Measurements from ENCODE around the gene STXBP5.

Gene STXBP5

DNA sequence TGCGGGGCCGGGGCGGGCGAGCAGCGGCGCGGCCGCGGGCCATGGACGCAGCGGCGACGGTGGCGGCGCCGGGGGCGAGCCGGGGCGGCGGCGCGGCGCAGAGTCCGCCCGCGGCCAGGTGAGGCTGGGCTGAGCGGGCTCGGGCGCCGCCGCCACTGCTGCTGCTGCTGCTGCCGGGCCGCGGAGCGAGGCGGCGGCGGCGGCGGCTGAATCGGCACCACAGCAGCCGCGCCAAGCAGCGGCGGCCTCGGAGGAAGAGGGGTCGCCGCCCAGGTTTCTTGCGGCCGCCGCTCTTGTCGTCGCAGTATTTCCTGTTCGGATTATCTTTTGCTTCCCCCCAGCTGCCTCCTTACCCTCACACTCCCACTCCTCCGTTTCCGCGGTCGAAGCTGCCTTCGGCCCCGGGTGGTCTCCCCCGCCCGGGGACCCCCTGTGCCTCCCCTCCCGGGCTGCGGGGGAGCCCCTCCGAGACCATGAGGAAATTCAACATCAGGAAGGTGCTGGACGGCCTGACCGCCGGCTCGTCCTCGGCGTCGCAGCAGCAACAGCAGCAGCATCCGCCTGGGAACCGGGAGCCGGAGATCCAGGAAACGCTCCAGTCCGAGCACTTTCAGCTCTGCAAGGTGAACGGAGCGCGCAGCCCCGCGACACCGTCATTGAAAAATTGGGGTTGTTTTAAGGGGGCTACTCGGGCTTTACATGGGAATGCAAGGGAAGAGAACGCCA lies at the start of gene STXBP5:
Gene STXBP5 (plus strand): TSS at position 358 of the 726 bp plus-strand sequence. CDS start 116 bp downstream, at position 474.
- no peak for DNase-seq (ENCODE audit: low read depth)

- peak; percentile 18 for DNase-seq (ENCODE audit: low read depth)
Observed at GRCh38 chr6:147154454-147154853, 49.8 kb upstream of the STXBP5 start.

DNA sequence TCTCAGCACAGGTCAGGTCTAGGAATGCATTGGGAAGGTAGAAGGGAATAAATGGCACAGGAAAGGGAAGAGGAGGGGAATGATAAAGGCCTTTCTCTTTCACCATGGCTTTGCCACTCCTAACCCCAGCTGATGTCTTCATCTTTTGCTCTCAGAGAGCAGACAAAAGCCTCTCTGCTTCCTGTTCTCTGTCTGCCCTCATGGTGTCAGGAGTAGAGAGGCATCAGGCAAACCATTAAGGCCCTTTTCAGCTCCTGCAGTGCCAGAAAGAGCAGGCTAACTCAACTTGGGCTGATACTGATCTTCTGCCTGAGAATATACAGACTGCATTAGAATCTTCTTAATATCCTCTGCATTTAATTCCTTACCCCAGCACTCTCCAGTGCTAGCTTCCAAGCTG lies 48.0 kb upstream of the STXBP5 start:
- no peak for DNase-seq (ENCODE audit: low read depth)

- DNase-seq (ENCODE audit: low read depth), result peak; percentile 47
Observed at GRCh38 chr6:147156799-147157382, 47.3 kb upstream of the STXBP5 start.

- DNase-seq (ENCODE audit: low read depth), result no peak
Observed at GRCh38 chr6:147157930-147158329, 46.3 kb upstream of the STXBP5 start.

- DNase-seq (ENCODE audit: low read depth), result no peak
Observed at GRCh38 chr6:147158881-147159280, 45.3 kb upstream of the STXBP5 start.

DNA sequence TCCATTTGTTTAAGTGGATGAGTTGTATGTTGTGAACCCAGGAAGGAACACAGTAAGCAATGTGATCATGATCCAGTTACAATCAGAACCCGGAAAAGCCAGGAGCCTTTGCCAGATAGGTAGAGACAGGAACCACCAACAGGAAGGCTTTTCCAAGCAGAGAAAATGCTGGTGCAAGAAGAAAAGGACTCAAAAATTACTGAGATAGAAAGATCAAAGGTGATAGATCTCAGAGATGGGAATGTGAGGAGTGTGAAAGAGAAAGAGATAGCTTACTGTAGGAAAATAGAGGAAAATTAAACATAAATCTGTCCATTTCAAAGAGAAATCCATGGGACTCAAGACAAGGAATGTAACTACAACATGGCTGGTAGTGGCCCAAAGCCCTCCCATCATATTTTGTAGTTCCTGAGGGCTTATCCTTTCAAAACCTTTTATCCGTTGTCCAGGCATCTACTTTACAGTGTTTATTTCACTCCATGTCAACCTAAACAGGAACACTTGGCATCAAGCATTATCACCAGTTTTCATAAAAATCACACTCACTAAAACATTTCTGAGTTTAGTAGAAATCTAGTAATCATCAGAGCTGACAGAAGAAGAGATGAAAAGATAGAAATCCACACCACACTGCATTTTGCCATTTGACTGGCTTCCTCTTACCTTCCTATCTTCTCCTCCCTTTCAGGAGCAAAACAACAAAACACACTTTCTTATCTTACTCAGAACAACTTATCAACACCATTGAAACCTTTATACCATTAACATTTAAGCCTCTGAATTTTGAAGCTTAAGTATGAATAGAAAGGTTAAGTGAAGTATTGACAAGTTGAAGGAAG lies 44.5 kb upstream of the STXBP5 start:
- no peak for DNase-seq (ENCODE audit: low read depth)

GRCh38 chr6:147160593-147160992 lies 43.6 kb upstream of the STXBP5 start:
- no peak for DNase-seq (ENCODE audit: low read depth)

GRCh38 chr6:147161253-147161973 lies 42.8 kb upstream of the STXBP5 start:
- DNase-seq (ENCODE audit: low read depth), result no peak

GRCh38 chr6:147161974-147162495 lies 42.2 kb upstream of the STXBP5 start:
- peak; percentile 37 for DNase-seq (ENCODE audit: low read depth)

DNA sequence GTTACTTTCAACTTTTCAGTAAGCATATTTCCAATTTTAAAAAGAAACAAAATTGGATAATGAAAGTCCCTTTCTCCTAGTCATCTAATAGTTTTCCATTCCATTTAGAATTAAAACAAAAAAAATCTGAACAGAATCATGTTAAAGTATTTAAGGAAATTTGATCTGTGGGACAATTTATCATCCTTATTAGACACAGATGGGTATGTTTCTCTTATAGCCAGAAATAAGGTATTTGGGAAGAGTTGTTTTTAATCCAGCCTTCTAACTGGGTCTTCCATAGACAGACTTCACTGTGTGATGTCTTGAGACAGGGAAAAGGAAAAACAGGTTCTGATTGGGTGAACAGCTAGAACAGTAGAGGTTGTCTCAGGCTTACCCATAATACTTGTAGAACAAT lies 39.5 kb upstream of the STXBP5 start:
- no peak for DNase-seq (ENCODE audit: low read depth)

DNA sequence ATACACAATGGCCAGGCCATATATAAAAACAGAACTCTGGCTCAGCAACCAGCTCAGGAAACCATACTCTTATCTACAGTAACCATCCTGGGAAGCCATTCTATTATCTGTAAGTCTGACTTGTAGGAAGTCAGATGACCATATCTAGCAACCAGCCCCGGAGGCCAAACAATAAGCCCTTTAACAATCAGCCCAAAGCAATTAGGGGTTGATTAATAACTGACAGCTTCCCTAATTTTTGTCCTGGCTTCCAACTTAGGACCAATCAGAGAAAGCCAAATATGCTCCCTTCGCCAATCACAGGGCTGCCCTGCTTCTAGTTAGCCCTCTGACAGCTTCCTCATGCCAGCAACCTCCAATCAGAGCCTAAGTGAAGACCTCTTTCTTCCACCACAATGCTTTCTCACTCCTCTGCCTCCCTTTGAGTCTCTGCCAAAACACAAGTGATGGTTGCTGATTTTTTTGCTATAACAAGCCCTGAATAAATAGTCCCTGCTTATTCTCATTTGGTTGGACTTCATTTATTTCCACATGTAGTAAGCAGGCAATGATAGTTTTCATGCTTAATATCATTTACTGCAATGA lies 37.8 kb upstream of the STXBP5 start:
- no peak for DNase-seq (ENCODE audit: low read depth)

DNA sequence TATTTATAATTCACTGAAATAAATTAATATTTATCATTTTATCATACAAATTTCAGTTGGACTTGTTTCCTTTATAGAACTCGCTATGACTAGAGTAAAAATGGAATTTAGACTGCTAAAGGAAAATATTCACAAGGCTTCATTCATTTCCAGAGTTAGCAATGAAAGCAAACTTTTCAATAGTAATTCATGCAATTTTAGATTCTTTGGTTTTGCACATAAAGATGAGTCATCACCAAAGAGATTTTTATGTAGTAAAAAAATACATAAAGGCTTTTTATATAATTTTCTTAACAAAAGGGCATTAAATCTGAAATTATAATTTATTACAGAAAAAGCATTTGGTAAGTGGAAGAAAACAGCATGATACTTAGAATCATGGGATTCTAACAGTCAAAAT lies 37.2 kb upstream of the STXBP5 start:
- DNase-seq (ENCODE audit: low read depth), result no peak

DNA sequence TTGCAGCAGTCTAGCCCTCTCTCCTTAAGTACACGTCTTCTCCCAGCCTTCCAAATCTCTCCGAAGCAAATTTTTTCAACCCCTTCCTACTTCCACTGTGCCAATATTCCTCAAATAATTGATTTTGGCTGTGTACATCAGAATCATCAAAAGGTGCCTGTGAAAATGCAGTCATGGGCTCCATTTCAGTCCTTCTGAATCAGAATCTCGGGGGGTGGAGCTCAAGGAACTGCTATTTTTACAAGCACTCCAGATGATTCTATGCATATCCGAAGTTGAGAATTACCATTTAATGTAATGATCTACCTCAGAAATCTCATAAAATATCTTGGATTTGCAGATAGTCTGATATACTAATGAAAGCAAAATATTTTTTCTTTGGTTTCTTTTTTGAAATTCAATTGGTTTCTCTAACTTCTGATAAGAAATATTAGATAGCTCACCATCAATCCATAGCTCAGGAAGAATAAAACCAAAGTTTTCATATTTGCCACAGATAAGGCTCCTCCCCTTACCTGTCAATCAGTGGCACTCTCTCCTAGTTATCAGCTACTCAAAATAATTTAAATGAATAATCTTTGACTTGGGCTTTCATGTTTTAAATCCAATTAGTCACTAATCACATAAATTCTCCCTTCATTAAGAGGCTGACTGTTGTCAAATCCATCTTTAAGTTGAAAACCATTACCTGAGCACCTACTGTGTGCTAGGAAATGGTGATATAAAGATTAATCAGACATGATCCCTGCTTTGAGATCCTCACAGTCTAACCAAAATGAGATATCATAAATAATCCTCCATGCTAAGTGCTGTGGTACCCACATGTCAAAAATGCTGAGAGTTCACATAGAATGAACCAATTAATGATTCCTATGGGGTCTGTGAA lies 36.4 kb upstream of the STXBP5 start:
- no peak for DNase-seq (ENCODE audit: low read depth)

DNA sequence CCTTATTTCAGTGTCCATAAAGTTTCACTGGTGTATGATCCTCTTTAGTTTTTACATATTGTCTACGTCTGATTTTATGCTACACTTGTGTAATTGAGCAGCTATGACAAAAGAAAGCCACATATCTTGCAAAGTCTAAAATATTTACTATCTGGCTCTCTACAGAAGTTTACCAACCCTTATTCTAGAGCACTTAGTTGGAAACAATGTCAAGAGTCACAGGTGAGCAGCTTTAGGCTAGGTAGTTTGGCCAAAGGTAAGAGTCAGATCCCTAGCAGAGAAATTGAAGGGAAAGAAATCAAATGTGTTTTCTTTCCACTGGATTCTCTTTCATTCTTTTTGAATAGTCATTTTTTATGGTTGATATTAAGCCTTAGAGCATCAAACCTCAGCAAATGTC lies 34.7 kb upstream of the STXBP5 start:
- DNase-seq (ENCODE audit: low read depth), result no peak

DNA sequence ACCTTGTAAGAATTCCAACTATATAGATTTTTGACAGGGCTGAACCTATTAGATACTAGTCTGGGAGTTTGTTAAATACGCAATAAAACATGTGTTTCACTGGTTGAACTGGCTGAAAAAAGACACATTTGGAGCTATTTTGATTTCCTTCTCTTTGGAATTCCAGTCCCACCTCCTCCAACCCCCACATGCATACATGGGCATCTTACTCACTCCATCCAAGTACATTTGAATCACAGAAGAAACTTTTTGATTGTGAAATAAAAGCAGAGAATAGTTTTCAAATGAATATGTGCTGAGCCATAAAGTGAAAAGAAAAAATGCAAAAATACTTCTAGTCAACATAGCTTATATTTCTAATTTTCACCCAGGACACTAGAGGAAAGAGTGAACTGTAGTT lies 33.9 kb upstream of the STXBP5 start:
- DNase-seq (ENCODE audit: low read depth), result peak; percentile 84

DNA sequence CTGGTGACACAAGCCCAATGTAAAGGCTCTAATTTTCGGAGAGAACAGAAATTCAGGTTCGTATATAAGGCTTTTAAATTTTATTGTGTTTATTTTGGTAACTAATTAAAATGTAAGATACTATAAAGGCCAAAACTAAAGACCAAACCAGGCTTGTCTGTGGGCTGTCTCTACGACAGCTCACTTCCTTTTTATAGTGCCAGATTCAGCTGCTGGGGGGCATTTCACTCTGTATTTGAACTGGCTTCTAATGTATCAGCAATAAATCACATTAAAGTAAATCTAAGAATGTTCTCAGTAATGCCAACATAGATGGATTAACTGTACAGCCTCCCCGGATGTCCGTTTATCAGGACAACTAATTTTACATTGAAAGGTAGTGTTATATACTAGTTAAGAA lies 31.1 kb upstream of the STXBP5 start:
- DNase-seq (ENCODE audit: low read depth), result no peak

DNA sequence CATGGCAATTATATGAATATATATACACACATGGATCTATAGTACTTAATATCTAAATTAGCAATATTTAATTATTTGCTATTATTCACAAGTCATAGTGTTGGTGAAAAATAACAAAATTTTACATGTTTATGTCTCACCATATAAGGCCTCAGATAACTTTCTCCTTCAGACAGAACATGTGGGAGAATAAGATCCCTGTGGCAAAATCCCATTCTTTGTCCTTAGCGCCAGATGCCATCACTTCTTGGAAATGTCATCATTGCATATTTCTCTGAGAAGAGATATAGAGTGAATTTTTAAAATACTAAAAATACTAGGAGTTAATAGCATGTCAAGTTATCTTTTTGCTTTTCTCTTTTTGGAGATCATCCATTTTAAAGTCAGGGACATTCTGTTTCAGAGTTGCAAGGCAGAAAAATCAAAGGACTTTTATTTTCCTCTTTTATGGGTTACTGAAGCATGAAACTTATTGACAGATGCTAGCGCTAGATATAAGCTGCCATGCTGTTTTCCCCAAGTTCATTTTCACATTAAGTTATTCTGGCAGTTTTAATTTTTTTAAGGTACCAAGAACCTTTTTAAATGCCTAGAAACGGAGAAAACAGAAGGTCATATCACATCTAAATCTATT lies 30.4 kb upstream of the STXBP5 start:
- DNase-seq (ENCODE audit: low read depth), result no peak

GRCh38 chr6:147176795-147177194 lies 27.4 kb upstream of the STXBP5 start:
- DNase-seq (ENCODE audit: low read depth), result no peak

DNA sequence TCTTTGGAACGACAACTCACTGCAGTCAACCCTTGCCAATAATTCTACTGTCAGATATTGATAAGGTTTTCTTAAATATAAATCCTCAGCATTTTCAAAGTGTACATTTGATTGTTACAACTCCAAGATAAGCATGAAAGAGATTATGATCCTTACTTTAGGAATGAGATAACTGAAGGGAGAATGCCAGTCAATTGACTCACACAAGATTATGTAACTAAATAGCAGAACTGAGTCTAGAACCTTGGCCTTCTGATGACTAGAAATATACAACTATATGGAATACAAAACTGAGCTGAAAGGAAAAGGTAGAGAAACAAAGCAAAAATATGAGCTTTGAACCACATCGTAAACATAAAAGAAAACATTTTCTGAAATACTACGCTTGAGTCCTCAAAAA lies 26.9 kb upstream of the STXBP5 start:
- DNase-seq (ENCODE audit: low read depth), result no peak

Data from fibroblast of the conjunctiva (primary cell).